ENCODE data around the gene MELTF.

The MELTF gene

GRCh38 chr3:196994056-196994455 lies 35.6 kb downstream of the MELTF start:
- CTCF ChIA-PET: no interaction called here
- no peak for DNase-seq (ENCODE audit: low spot score)
- no peak for TF ChIP-seq CTCF (conservative IDR thresholded peaks at IDR 0.05; ENCODE audit: low read depth)

GRCh38 chr3:196992461-196993065 lies 37.1 kb downstream of the MELTF start:
- no peak for DNase-seq (ENCODE audit: low spot score)
- POLR2A ChIA-PET (ENCODE audit: low non-redundant PET): interaction anchor here (0.6 kb wide), 1 partner anchor 394 kb away, joined by 4 read pairs; no protein-coding TSS in a partner anchor
- CTCF ChIA-PET: interaction anchor here (0.6 kb wide), 1 partner anchor 628 kb away, joined by 3 read pairs; no protein-coding TSS in a partner anchor
- no peak overlapping the region for H3K27ac ChIP-seq
- no peak for TF ChIP-seq CTCF (conservative IDR thresholded peaks at IDR 0.05; ENCODE audit: low read depth)

More at GRCh38 chr3:196994056-196994455, 35.6 kb downstream of the MELTF start:
- H3K27ac ChIP-seq: no peak overlapping the region
- POLR2A ChIA-PET (ENCODE audit: low non-redundant PET): no interaction called here

- no peak overlapping the region for H3K27ac ChIP-seq
- TF ChIP-seq CTCF (conservative IDR thresholded peaks at IDR 0.05; ENCODE audit: low read depth): no peak
- no peak for DNase-seq (ENCODE audit: low spot score)
- ChIA-PET POLR2A (ENCODE audit: low non-redundant PET) (interaction anchor here (0.6 kb wide), 1 partner anchor 393 kb away, joined by 4 read pairs; no protein-coding TSS in a partner anchor), CTCF (no interaction called here)
Observed at GRCh38 chr3:196991581-196992460, 37.8 kb downstream of the MELTF start.

- no peak for TF ChIP-seq CTCF (conservative IDR thresholded peaks at IDR 0.05; ENCODE audit: low read depth)
- no peak overlapping the region for H3K27ac ChIP-seq
- ChIA-PET CTCF (no interaction called here), POLR2A (ENCODE audit: low non-redundant PET) (no interaction called here)
- no peak for DNase-seq (ENCODE audit: low spot score)
Observed at GRCh38 chr3:196990601-196991007, 39.0 kb downstream of the MELTF start.

GRCh38 chr3:196989721-196990262 lies 39.8 kb downstream of the MELTF start:
- TF ChIP-seq CTCF (conservative IDR thresholded peaks at IDR 0.05; ENCODE audit: low read depth): no peak
- POLR2A ChIA-PET (ENCODE audit: low non-redundant PET): no interaction called here
- CTCF ChIA-PET: interaction anchor here (0.6 kb wide), 2 partner anchors 431 to 548 kb away, joined by 4 to 5 read pairs; no protein-coding TSS in a partner anchor
- no peak for DNase-seq (ENCODE audit: low spot score)
- no peak overlapping the region for H3K27ac ChIP-seq

GRCh38 chr3:196988241-196989029 lies 41.2 kb downstream of the MELTF start:
- no peak for TF ChIP-seq CTCF (conservative IDR thresholded peaks at IDR 0.05; ENCODE audit: low read depth)
- ChIA-PET POLR2A (ENCODE audit: low non-redundant PET) (no interaction called here), CTCF (no interaction called here)
- no peak for DNase-seq (ENCODE audit: low spot score)
- H3K27ac ChIP-seq: no peak overlapping the region

Measured in RWPE1 (cell line).